Measurements from ENCODE around the gene KRTAP1-5.

The KRTAP1-5 gene

GRCh38 chr17:40980596-40980995, 46.4 kb downstream of the KRTAP1-5 start:
- Histone ChIP-seq H3K27me3 (ENCODE audit: low read depth, low read length) (no peaks in the 10 kb centered on the region), H3K36me3 (ENCODE audit: control insufficient read depth in 1 of 2, insufficient read depth in 2 of 2, low read length in 2 of 2) (no peaks in the 10 kb centered on the region), H3K4me1 (ENCODE audit: control insufficient read depth in 1 of 2, insufficient read depth in 2 of 2, low read length in 2 of 2) (peaks cover 0 to 7% of the 10 kb centered on the region in 2 donors), H3K9me3 (ENCODE audit: control insufficient read depth in 1 of 2, low read length in 2 of 2) (no peaks in the 10 kb centered on the region), H3K27ac (ENCODE audit: low read length) (no peak overlapping the region), H3K4me3 (ENCODE audit: low read depth in 1 of 2, low read length in 2 of 2) (no peak overlapping the region)

- H3K27me3 ChIP-seq (ENCODE audit: low read depth, low read length), result no peaks in the 10 kb centered on the region
- peaks cover 0 to 7% of the 10 kb centered on the region in 2 donors for H3K4me1 ChIP-seq (ENCODE audit: control insufficient read depth in 1 of 2, insufficient read depth in 2 of 2, low read length in 2 of 2)
- no peak overlapping the region for H3K27ac ChIP-seq (ENCODE audit: low read length)
- H3K9me3 ChIP-seq (ENCODE audit: control insufficient read depth in 1 of 2, low read length in 2 of 2), result no peaks in the 10 kb centered on the region
- H3K4me3 ChIP-seq (ENCODE audit: low read depth in 1 of 2, low read length in 2 of 2), result no peak overlapping the region
- H3K36me3 ChIP-seq (ENCODE audit: control insufficient read depth in 1 of 2, insufficient read depth in 2 of 2, low read length in 2 of 2), result no peaks in the 10 kb centered on the region
These were observed 46.9 kb downstream of the KRTAP1-5 start for GRCh38 chr17:40980117-40980516.

- Histone ChIP-seq H3K27me3 (ENCODE audit: low read depth, low read length) (no peaks in the 10 kb centered on the region), H3K36me3 (ENCODE audit: control insufficient read depth in 1 of 2, insufficient read depth in 2 of 2, low read length in 2 of 2) (no peaks in the 10 kb centered on the region), H3K27ac (ENCODE audit: low read length) (no peak overlapping the region), H3K4me3 (ENCODE audit: low read depth in 1 of 2, low read length in 2 of 2) (no peak overlapping the region), H3K9me3 (ENCODE audit: control insufficient read depth in 1 of 2, low read length in 2 of 2) (no peaks in the 10 kb centered on the region), H3K4me1 (ENCODE audit: control insufficient read depth in 1 of 2, insufficient read depth in 2 of 2, low read length in 2 of 2) (peaks cover 0 to 7% of the 10 kb centered on the region in 2 donors)
These were observed 48.3 kb downstream of the KRTAP1-5 start for GRCh38 chr17:40978575-40979151.

All from muscle layer of duodenum (tissue), 2 donors.